HG02623 (cell line): ENCODE data around the gene ATP9A.

Source experiments
- ATAC-seq: cut with Tn5 transposase; IDR thresholded peaks from one replicate; pipeline ENCODE4 v1.9.1; 2021; ENCODE audit warnings: moderate library complexity; ENCODE audit not compliant: unreplicated experiment

The ATP9A gene

GRCh38 chr20:51562027-51562331 lies 206.2 kb downstream of the ATP9A start:
- no peak for ATAC-seq

- ATAC-seq = no peak
Observed at GRCh38 chr20:51560550-51561307, 207.5 kb downstream of the ATP9A start.

GRCh38 chr20:51560042-51560441 lies 208.1 kb downstream of the ATP9A start:
- ATAC-seq = no peak

GRCh38 chr20:51554538-51555165 lies 213.5 kb downstream of the ATP9A start:
- ATAC-seq = no peak

- no peak for ATAC-seq
Observed at GRCh38 chr20:51553897-51554486, 214.2 kb downstream of the ATP9A start.

GRCh38 chr20:51551186-51551585 lies 217.0 kb downstream of the ATP9A start:
- ATAC-seq = no peak

- ATAC-seq = no peak
Observed at GRCh38 chr20:51549474-51549873, 218.7 kb downstream of the ATP9A start.

- ATAC-seq = no peak
Observed at GRCh38 chr20:51547951-51548350, 220.2 kb downstream of the ATP9A start.
